HG03342 (cell line): ENCODE data around the gene LIMS1.
"Not testable (repeated sequence)": the region's sequence is repeated elsewhere in the genome, so short reads cannot be mapped to it uniquely, and the experiment has no call there.

Experiments
- ATAC-seq: cut with Tn5 transposase; IDR thresholded peaks from one replicate; pipeline ENCODE4 v1.9.1; 2021; ENCODE audit warnings: mild to moderate bottlenecking, moderate library complexity; ENCODE audit not compliant: unreplicated experiment

Gene LIMS1

GRCh38 chr2:108585436-108585835 lies 51.2 kb downstream of the LIMS1 start:
- no peak for ATAC-seq

DNA sequence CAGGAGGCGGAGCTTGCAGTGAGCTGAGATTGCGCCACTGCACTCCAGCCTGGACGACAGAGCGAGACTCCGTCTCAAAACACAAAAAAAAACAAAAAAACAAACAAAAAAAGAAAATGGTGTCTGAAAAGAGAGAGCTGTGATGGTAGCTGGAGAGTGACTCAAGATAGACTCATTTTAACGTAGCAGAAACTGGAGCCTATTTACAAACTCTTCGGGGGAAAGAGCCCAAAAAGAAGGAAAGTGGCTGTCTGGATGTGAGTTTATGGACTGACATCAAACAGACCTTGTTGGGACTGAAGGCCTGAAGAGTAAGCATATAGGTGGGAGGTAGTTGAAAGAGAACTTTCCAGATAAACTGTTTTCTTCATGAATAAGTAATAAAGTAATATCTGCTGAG lies 51.8 kb downstream of the LIMS1 start:
- ATAC-seq: no peak

GRCh38 chr2:108586631-108587030 lies 52.4 kb downstream of the LIMS1 start:
- no peak for ATAC-seq

- no peak for ATAC-seq
Observed at GRCh38 chr2:108587621-108588020, 53.4 kb downstream of the LIMS1 start.

GRCh38 chr2:108588070-108588668 lies 53.9 kb downstream of the LIMS1 start:
- no peak for ATAC-seq

GRCh38 chr2:108589372-108589771 lies 55.1 kb downstream of the LIMS1 start:
- no peak for ATAC-seq

GRCh38 chr2:108589781-108590180 lies 55.5 kb downstream of the LIMS1 start:
- ATAC-seq: no peak

DNA sequence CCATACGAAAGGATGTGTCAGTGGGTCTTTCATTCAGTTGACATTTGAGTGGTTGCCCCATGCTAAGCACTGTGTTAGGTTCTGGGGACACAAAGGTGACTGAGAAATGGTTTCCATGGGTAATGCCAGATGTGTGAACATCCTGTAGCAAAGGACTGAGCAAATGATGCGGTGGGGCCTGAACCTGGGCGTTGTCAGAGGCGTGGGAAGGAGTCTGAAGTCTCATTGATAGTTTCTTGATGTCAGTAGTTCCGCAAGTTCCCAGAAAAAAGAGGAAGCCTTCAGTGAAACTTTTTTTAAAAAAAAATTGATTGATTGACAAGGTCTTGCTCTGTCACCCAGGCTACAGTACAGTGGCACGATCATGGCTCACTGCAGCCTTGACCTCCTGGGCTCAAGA lies 56.9 kb downstream of the LIMS1 start:
- no peak for ATAC-seq

GRCh38 chr2:108593547-108594098 lies 59.4 kb downstream of the LIMS1 start:
- peak; percentile 1 for ATAC-seq

- peak; percentile 94 for ATAC-seq
Observed at GRCh38 chr2:108594132-108594981, 60.1 kb downstream of the LIMS1 start.

GRCh38 chr2:108594982-108595464 lies 60.8 kb downstream of the LIMS1 start:
- peak; percentile 33 for ATAC-seq

DNA sequence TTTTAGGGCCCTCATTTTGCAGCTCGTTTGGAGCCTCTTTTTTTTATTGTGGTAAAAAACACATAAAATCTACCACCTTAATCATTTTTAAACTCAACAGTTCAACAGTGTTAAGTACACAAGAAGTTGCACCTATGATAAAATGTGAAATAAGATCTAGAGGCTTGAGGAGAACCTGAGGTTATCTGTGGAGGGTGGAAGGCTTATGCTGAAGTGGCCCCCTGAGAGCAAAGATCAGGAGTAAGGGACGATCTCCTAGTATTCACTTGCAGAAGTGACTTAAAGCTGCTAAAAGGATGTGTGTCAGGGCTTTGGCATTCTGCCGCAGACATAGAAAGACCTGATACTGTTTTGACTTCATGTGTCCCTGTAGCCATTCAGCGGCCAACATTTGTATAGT lies 61.5 kb downstream of the LIMS1 start:
- ATAC-seq: not testable (repeated sequence)

DNA sequence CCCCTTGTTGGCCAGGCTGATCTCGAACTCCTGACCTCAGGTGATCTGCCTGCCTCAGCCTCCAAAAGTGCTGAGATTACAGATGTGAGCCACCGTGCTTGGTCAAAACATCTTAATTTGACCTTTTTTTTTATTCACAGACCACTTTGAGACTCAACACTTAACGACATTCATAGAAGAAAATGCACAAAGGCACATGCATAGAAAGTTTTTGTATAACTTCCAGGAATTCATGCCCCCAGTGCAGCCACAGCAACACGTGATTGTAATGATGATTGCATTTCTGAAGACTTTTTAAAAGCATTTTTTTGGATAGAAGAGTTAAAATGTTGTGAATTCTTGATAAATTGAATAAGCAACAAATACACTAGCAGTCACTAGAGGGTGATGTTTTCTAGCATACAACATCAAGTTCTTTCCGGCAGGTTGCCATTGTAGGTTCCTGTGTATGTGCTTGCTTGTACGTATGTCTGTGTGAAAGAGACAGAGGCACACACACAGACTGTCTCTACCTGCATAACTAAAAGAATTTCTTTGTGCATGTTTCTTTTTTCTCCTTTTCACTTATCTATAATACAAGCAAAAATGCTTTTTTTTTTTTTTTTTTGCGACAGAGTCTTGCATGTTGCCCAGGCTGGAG lies 63.0 kb downstream of the LIMS1 start:
- not testable (repeated sequence) for ATAC-seq

GRCh38 chr2:108601199-108601598 lies 66.9 kb downstream of the LIMS1 start:
- not testable (repeated sequence) for ATAC-seq

DNA sequence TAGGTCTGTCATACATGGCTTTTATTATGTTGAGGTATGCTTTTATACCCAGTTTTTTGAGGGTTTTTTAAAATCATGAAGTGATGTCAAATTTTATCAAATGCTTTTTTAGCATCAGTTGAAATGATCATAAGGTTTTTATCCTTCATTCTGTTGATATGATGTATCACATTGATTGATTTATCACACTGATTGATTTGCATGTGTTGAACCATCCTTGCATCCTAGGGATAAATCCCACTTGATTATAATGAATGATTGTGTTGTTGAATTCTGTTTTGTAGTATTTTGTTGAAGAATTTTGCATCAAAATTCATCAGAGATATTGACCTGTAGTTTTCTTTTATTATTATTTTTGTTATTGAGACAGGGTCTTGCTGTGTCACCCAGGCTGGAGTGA lies 68.2 kb downstream of the LIMS1 start:
- no peak for ATAC-seq

- no peak for ATAC-seq
Observed at GRCh38 chr2:108604196-108604595, 69.9 kb downstream of the LIMS1 start.

DNA sequence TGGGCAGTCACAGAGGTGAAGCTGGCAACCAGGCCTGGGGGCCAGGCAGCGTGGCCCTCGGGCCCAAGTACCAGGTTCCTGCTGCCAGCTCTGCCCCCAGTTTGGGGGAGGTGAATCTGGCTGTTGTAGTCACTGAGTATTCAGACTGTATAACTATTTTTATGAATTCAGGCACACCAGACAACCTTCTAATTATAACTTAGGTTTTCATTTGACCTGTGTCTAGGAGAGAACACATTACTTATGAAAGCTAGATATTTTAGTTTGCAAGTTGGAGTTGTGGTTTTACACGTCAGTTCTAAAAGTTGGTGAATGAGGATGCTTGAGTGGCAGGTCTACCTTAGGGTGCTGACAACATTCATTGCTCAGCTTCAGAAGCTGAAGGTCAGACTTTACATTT lies 71.7 kb downstream of the LIMS1 start:
- ATAC-seq: peak; percentile 68

DNA sequence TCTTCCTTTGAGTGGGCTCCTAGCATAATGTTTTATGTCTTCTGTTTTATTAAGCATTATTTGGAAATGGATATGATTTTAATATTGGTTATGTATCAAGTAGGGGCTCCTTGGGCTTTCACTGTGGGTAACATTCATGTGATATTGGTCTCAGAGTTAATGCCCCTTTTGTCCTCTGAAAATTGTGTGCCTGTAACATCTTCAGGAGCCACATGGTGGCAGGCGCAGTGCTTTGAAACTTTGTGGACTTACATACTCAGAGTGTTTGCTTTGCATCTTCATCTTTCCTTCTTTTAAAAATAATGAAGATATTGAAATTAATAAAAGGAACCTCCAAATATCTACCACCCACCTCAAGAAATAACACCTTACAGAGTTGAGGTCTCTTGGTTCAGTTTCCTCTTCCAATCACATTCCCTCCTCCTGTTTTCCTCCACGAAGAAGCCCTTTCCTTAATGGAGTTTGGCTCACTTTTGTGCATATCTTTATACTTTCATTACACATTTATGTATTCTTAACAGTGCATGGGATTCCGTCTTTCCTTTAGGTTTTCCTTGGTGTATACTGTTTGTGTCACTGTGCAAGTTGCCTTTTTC lies 73.5 kb downstream of the LIMS1 start:
- ATAC-seq: no peak

DNA sequence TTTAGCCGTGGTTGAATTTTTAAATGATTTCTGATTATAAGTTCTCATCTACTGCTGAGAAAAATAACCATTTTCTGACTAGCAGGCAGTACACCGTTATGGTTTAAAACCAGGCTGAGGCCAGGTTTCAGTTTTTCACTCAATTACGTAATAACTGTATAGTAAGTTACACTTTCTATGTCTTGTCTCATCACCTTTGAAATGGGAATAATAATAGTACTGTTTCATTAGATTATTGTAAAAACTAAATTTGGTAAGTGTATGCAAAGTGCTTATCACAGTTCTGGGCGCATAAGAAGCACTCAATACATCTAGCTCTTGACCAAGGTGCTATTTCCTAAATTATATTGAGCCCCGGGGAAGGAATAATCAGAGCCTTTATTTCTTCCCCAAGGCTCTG lies 76.8 kb downstream of the LIMS1 start:
- no peak for ATAC-seq

- ATAC-seq: peak; percentile 79
Observed at GRCh38 chr2:108612153-108612513, 77.9 kb downstream of the LIMS1 start.

DNA sequence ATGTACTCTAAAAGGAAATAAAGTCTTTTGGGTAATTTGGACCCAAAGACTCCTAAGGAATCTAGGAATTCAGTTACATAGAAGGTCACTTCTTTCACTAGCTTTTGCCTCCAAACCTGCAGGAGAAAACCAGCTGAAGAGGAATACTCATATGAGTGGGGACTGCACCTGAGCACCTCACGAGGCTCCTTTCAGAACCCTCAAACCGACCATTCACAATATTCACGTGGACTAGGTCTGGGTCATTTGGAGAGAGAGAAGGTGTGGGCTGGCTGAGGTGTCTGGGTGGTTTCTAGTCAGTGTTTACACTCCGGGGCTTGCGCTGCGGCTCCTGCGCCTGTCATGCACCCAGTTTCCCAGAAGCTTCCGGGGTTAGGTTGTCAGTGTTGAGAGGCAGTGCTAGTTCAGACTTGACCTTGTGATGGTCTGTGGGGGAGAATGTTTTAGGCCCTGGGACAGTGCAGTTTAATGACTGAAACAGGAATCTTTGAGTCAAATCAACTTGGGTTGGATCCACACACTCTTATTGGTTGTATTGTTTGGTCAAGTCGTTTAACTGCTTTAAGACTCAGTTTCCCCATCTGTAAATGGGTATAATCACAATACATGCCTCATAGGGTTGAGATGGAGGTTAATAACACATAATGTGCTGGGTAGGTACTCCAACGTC lies 78.4 kb downstream of the LIMS1 start:
- ATAC-seq: peak; percentile 73
